Gastroesophageal sphincter (tissue), 3 donors: ENCODE measurements around the gene LMO4.

Experiments used
- CTCF ChIP-seq, 4 experiments: fragments of 200-600 bp in 2 of 4; fragments of 450-650 bp in 2 of 4; sonication (generic) in 1 of 4; IDR thresholded peaks; one replicate each; pipeline ENCODE4 v1.5.1; 2017 to 2019; ENCODE audit warnings: antibody characterized with exemption in 4 of 4, mild to moderate bottlenecking in 2 of 4, moderate library complexity in 2 of 4
- EP300 ChIP-seq: sonication (generic); formaldehyde crosslinking; IDR thresholded peaks from one replicate; pipeline ENCODE4 v1.6.1; 2017; ENCODE audit warnings: antibody characterized with exemption, mild to moderate bottlenecking
- POLR2A ChIP-seq, 2 donors: fragments of 450-650 bp; IDR thresholded peaks; one replicate each; pipeline ENCODE4 v1.6.1; 2017; ENCODE audit warnings: antibody characterized with exemption in 2 of 2, mild to moderate bottlenecking in 2 of 2, moderate library complexity in 1 of 2
- POLR2AphosphoS5 ChIP-seq: sonication (generic); formaldehyde crosslinking; IDR thresholded peaks from one replicate; pipeline ENCODE4 v1.6.1; 2017; ENCODE audit warnings: antibody characterized with exemption

DNA sequence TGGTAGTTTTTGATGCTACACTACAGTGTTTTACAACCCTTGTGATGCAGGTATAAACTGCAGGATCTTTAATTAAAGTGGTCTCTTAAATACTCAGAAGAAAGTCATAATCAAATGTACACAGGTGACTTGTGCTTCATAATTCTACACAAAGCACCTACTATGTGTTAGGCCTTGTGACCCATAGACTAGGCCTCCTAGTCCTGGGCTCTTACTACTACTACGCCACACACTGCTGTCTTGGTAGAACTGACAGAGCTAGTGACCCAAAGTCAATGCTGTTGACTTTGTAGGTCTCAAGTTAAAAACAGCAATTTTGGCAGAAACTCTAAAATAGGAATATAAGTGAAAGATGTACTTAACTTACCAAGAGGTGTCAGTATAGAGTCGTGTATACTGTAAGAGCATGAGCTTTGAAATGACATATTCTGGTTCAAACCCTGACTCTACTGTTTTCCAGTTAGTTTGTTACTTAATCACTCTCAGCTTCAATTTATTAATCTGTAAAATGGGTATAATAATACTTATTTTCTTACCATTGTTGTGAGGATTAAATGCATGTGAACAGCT is 48.6 kb upstream of the LMO4 start:
- TF ChIP-seq CTCF (IDR thresholded peaks at IDR 0.05) (no peak), POLR2A (IDR thresholded peaks at IDR 0.05) (no peak), POLR2AphosphoS5 (no peak), EP300 (no peak)
